22Rv1 (cell line): ENCODE results near the gene SAMSN1.

Source experiments
- H3K27ac ChIP-seq: fragments of 450-650 bp; 2 replicates; pipeline ENCODE4 v1.5.1; 2017
- CTCF ChIP-seq: fragments of 450-650 bp; IDR thresholded peaks from 2 replicates; pipeline ENCODE4 v1.5.1; 2017; ENCODE audit warnings: mild to moderate bottlenecking
- ZFX ChIP-seq: fragments of 450-650 bp; IDR thresholded peaks from 2 replicates; pipeline ENCODE4 v1.6.1; 2017; ENCODE audit warnings: antibody characterized with exemption, borderline replicate concordance

The SAMSN1 gene

DNA sequence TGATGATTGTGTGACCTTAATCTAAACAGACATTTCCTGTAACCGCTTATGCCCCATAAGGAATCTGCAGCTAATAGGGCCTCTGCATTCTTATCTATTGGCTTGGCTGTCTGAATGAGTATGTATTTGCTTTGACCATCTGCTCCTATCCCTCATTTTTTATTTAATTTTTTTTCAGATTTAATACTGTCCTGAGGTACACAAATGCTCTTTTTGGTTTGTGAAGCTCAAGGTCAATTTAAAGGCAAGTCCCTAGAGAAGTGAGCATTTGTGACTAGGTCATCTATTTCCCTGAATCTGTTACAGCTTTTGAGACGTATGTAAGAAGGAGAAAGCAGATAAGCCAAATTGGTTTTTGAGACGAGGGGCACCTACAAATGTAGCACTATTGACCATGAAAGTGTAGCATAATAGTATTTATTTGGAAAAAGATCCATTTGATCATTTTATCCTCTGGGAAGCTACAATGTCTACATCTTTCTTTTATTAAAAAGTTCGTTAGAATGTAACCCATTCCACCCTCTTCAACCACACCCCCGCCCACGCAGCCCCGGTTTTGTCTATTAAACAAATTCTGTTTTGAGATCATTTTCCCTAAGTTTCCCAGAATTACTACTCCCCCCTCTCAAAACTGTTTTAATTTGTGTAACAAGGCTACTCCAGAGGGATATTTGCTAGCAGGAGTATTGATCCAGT is 93.9 kb downstream of the SAMSN1 start:
- H3K27ac ChIP-seq: no peak overlapping the region
- no peak for TF ChIP-seq CTCF
- TF ChIP-seq ZFX: no peak

DNA sequence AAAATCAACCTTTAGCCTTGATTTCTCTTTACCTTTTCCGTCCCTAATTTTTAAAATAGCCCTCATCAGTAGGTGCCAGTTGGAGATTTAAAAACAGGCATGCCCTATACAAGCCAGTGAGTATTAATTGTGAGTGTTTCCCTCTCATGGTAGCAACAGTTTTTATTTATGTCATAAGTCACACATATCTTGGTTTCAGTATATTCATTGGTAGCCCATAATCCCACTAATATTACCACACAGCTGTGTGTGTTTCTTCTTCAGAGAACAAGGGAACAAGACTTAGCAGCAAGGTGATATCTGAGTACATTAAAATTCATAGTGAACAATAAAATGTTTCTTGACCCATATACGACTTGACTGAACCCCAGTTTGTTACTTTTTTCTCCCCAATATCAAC is 94.6 kb downstream of the SAMSN1 start:
- H3K27ac ChIP-seq: no peak overlapping the region
- TF ChIP-seq ZFX: no peak
- no peak for TF ChIP-seq CTCF

GRCh38 chr21:14448784-14449183 is 97.3 kb downstream of the SAMSN1 start:
- TF ChIP-seq CTCF (no peak), ZFX (no peak)
- H3K27ac ChIP-seq: no peak overlapping the region

GRCh38 chr21:14438211-14438610 is 107.9 kb downstream of the SAMSN1 start:
- no peak for TF ChIP-seq ZFX
- TF ChIP-seq CTCF: no peak
- H3K27ac ChIP-seq: no peak overlapping the region

- no peak overlapping the region for H3K27ac ChIP-seq
- TF ChIP-seq CTCF (no peak), ZFX (no peak)
Measured at GRCh38 chr21:14435423-14435822, 110.7 kb downstream of the SAMSN1 start.
